RPMI8226 (cell line): ENCODE measurements around the gene TMEM186.
"Not testable (repeated sequence)": the region's sequence is repeated elsewhere in the genome, so short reads cannot be mapped to it uniquely, and the experiment has no call there.

Experiments
- DNase-seq: peaks from one replicate; pipeline ENCODE4 v3.0.0-alpha.2; 2015

The TMEM186 gene, protein sequence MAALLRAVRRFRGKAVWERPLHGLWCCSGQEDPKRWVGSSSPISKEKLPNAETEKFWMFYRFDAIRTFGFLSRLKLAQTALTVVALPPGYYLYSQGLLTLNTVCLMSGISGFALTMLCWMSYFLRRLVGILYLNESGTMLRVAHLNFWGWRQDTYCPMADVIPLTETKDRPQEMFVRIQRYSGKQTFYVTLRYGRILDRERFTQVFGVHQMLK

GRCh38 chr16:8797364-8798173, at the start of gene TMEM186, which contains the start of gene PMM2:
Gene TMEM186 (minus strand): TSS chr16:8797639. CDS start chr16:8797614, 25 bp downstream.
Gene PMM2 (plus strand): TSS chr16:8797839. CDS start chr16:8797883, 44 bp downstream.
- peak; percentile 99 for DNase-seq

DNA sequence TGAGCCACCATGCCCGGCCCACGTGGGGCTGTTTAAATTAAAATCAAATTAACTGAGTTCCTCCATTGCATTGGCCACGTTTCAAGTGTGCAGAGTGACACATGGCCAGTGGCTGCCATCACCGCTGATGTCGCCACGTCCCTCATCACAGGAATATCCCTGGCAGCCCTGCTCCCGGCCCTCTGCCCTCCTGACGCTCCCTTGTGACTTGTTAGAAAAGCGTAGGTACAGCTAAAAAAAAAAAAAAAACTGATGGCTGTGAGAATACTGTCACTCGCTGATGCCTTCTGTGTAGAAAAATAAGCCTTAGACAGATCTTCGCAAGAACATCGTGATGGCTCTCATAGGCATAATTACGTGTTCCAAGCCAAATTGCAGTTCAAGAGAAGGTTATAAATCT, 49.7 kb upstream of the TMEM186 start:
- no peak for DNase-seq

DNA sequence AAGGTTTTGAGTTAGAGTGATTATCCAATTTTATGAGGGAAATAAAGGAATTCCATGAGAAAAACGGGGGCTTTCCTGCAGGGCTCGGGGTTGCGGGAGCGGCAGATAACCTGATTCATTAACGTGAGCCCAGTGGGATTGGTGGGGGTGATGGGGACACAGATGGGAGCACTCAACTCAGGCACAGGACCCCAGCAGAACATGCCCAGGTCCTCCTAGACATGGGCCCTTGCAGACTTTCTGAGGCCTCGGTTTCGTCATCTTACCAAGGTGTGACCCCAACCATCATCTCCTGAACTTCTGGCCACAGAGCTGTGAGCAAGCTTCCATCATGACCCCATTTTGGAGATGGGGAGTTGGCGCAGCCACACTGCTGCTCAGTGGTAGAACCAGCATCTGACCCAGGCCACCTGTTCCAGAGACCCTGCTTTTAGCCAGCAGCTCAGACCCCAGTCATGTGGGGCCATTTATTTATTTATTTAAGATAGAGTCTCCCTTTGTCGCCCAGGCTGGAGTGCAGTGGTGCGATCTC, 49.0 kb upstream of the TMEM186 start:
- DNase-seq = no peak

DNA sequence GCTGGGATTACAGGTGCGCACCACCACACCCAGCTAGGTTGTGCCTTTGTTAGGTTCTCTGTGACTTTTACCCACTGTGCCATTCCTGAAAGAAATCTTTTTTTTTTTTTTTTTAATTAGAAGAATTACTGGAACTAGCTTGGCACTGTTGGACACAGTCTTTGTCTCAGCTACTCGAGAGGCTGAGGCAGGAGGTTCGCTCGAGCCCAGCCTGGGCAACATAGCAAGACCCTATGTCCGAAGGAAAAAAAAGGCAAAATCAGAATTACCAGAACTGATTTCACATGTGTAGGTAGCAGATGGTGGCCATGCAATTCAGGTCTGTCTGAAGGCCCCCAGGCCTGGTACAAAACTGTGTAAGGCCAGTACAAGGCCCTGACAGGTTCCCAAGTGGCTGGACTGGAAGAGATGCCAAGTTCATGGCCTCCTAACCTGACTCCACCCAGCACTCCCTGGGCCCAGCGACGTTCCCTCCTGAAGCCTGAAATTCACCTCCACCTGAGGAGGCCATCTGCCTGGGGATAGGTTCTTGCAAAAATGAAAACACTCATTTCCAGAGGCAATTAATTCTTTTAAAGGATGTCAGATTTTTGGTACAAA, 48.4 kb upstream of the TMEM186 start:
- no peak for DNase-seq

- DNase-seq = not testable (repeated sequence)
Observed at GRCh38 chr16:8843296-8843695, 45.9 kb upstream of the TMEM186 start.

GRCh38 chr16:8842016-8842415, 44.6 kb upstream of the TMEM186 start:
- not testable (repeated sequence) for DNase-seq

DNA sequence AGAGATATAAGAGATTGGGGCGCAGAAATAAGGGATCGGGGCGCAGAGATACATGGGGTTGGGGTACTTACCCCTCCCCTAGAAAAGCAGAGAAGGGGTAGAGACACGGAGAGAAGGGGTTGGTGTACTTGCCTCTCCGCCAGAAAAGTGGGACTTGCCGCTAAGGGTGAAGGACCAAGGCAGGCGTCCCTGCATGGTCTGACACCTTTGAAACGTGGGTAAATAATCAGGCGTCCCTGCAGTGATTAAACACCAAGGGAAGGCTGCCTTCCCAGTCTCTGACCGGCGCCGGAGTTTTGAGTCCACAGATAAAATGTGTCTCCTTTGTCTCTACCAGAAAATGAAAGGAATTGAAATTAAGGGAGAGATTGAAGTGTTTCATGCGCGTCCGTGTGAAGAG, 40.2 kb upstream of the TMEM186 start:
- DNase-seq = not testable (repeated sequence)

- not testable (repeated sequence) for DNase-seq
Observed at GRCh38 chr16:8836797-8837196, 39.4 kb upstream of the TMEM186 start.

GRCh38 chr16:8832717-8833105, 35.3 kb upstream of the TMEM186 start:
- no peak for DNase-seq

GRCh38 chr16:8831871-8832716, 34.7 kb upstream of the TMEM186 start:
- DNase-seq = no peak

- no peak for DNase-seq
Observed at GRCh38 chr16:8831450-8831849, 34.0 kb upstream of the TMEM186 start.

- no peak for DNase-seq
Observed at GRCh38 chr16:8828541-8829165, 31.2 kb upstream of the TMEM186 start.

DNA sequence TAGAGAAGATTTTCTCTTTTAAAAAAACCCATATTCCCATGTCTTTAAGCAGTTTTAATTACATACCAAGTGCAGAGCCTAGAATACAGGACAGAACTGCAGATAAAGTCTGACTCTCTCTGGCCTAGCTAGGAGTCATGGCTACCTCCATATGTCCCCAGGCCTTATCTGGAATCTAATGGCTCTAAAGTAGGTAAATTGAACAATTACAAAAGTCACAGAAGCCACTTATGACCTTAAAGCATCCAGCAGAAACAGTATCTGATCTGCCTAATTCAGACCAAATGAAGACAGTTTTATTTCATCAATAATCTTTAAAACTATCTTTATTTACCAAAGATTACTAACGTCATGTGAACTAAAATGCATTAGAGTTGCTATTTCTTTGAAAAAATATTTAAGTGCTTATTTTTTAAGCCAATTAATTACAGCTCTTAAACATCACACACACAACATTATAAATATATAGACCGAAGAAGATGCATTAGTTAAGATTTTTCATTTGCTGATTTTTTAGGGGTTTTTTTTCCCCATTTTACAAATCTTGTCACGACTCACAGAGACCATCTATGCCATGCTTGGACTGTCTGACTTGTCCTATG, 28.9 kb upstream of the TMEM186 start:
- no peak for DNase-seq

DNA sequence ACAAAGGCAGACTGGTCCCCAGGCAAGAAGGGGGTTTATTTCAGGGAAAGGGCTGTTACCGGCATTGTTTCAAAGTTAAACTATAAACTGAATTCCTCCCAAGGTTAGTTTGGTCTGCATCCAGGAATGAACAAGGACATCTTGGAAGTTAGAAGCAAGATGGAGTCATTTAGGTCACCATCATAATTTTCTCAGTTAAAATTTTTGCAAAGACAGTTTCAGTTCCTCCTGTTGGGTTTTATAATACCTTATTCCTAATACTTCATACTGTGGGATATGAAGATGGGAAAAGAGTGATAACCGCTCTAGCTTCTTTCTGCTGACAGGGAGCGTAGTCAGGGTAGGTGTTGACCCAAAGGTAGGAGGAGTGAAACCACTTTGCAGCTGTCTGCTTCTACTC, 25.0 kb upstream of the TMEM186 start:
- DNase-seq = no peak

- no peak for DNase-seq
Observed at GRCh38 chr16:8819411-8820034, 22.1 kb upstream of the TMEM186 start.

DNA sequence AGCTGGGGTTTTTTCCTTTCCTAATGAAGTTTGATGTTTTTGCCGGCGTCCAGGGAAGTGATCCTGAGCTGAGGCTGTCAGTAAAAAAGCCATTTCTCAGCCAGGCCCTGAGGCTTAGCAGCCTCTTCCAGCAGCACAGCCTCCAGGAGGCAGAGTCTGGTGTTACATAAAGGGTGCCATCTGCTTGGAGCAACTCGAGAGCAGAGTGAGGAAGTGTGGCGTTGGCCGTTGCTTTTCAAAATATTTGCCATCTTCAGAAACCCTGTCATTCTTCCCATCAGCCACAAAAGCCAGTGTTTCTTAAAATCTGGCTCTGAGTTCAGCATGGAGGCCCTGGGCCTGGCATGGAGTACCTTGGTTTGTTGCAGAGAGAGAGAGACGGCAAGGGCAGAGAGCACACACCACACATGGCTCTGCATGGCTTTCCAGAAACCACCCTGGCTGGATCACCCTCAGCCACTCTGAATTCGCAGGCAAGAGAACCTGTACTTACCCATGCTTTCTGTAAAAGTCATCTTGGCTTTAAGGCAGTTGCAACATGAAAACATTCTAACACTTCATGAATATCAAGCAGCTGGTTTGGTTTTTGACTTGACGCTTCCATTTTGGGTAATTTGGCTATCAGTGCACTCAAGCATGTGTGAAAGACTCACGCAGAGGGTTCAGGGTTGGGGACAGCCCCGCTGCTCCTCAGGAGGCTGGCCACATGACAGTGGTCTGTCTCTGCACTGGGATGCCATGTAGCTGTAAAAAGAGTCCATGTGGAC, 21.2 kb upstream of the TMEM186 start:
- DNase-seq = no peak

DNA sequence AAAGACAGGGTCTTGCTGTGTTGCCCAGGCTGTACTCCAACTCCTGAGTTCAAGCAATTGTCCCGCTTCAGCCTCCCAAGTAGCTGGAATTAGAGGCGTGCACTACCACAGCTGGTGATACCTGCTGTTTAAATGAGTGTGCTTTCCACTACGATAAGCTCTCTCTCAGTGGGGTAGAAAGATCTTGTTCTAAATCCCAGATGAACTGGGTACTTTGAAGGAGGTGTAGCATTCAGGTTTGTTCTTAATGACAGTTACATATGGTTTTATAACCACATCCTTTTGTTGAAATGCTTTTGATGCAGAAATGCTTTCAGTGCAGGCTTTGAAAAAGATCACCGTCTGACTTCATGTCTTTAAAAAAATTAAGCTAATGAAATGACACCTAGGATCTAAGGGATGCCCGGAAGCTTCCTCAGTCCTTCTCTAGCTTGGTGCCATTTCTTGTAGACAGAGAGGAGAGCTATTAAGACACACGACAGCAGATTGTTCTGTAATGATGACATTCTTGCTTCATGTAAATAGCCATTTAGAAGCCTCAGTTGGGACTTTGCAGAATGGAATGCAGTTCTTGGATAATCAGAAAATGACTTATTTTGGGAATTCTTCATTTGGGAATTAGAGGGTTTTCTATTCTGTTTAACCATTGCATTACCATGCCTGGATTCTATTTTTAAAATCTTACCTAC, 19.7 kb upstream of the TMEM186 start:
- DNase-seq = no peak

GRCh38 chr16:8814095-8814806, 16.8 kb upstream of the TMEM186 start:
- DNase-seq = no peak

DNA sequence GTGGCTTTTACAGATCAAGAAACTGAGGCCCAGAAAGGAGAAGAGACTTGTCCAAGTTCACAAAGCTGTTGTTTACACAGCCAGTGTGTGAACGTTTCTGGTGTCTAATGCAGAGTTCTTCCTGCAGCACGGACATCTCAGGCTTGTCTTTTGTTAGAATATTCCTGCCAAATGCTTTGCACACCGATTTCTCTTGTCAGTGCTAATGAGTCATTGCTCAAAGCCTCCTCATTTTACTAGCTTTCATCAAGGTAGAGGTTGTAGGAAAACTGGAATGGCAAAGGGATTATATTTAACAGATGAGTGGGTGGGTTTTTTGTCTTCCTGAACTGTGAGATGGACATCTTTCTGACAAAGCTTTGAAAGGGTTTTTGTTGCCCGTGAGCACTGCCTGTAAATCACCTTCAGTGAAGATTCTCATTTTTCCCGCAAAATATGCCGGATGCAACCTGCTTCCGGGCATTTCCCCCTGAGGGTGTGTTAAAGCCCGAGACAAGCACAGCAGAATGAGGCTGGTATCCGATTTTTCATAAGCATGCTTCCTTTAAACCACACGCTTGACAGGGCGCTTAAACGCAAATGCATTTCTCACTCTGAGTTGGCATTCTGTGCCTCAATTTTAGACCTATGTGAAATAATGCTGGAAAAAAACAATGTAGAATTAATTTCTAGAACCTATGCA, 14.9 kb upstream of the TMEM186 start:
- no peak for DNase-seq
